Kidney epithelial cell (primary cell): ENCODE measurements around the gene TM9SF1. TPM values are rescaled to one million over a fixed set of nuclear protein-coding genes. Genes with fewer than 3 reads are reported as not detected.
"Not testable (repeated sequence)": the region's sequence is repeated elsewhere in the genome, so short reads cannot be mapped to it uniquely, and the experiment has no call there.

Source experiments
- DNase-seq: peaks from one replicate; pipeline ENCODE4 v3.0.0-alpha.2; 2010; ENCODE audit warnings: low read depth
- H3K27me3 ChIP-seq: 2 replicates; pipeline ENCODE4 v1.6.0; 2011; ENCODE audit warnings: low read length; ENCODE audit not compliant: control insufficient read depth, insufficient read depth
- H3K36me3 ChIP-seq: 2 replicates; pipeline ENCODE4 v1.5.1; 2011; ENCODE audit warnings: low read length; ENCODE audit not compliant: control insufficient read depth, insufficient read depth
- H3K4me3 ChIP-seq: 2 replicates; pipeline ENCODE4 v1.5.1; 2011; ENCODE audit warnings: low read depth, mild to moderate bottlenecking, control low read depth, low read length
- CTCF ChIP-seq: IDR thresholded peaks from 2 replicates; pipeline ENCODE4 v1.5.1; 2011; ENCODE audit warnings: mild to moderate bottlenecking, moderate library complexity, low read length, control low read depth, inconsistent platforms; ENCODE audit not compliant: insufficient read depth, poor library complexity, severe bottlenecking
- total RNA-seq: library from RNA; depleted of rRNA; stranded (reverse); fragments of >200 nt; gene quantifications from 2 replicates; pipeline ENCODE4 v1.2.3, GENCODE V29; 2015

The TM9SF1 gene
- total RNA-seq, 1 donor from 2014 or later, result 55.6 TPM

GRCh38 chr14:24226473-24226872 lies 31.2 kb upstream of the TM9SF1 start:
- no peaks in the 10 kb centered on the region for H3K27me3 ChIP-seq
- no peaks in the 10 kb centered on the region for H3K36me3 ChIP-seq
- no peak overlapping the region for H3K4me3 ChIP-seq
- DNase-seq, result no peak
- no peak for TF ChIP-seq CTCF

- TF ChIP-seq CTCF, result no peak
- DNase-seq, result no peak
- Histone ChIP-seq H3K4me3 (no peak overlapping the region), H3K27me3 (no peaks in the 10 kb centered on the region), H3K36me3 (no peaks in the 10 kb centered on the region)
These were observed 29.4 kb upstream of the TM9SF1 start for GRCh38 chr14:24224618-24225071.

- not testable (repeated sequence) for H3K27me3 ChIP-seq, H3K4me3 ChIP-seq, DNase-seq, H3K36me3 ChIP-seq
These were observed 27.7 kb upstream of the TM9SF1 start for GRCh38 chr14:24222987-24223386.

- peaks cover 3% of the 10 kb centered on the region for H3K36me3 ChIP-seq
- H3K27me3 ChIP-seq, result no peaks in the 10 kb centered on the region
- no peak for TF ChIP-seq CTCF
- H3K4me3 ChIP-seq, result no peak overlapping the region
- no peak for DNase-seq
These were observed 24.3 kb upstream of the TM9SF1 start for GRCh38 chr14:24219521-24219920.

GRCh38 chr14:24219080-24219479 lies 23.8 kb upstream of the TM9SF1 start:
- H3K36me3 ChIP-seq, result peaks cover 3% of the 10 kb centered on the region
- TF ChIP-seq CTCF, result no peak
- no peak for DNase-seq
- H3K4me3 ChIP-seq, result no peak overlapping the region
- no peaks in the 10 kb centered on the region for H3K27me3 ChIP-seq

- not testable (repeated sequence) for DNase-seq, H3K36me3 ChIP-seq, H3K27me3 ChIP-seq, H3K4me3 ChIP-seq
These were observed 21.6 kb upstream of the TM9SF1 start for GRCh38 chr14:24216876-24217275.

- no peak for DNase-seq
- H3K4me3 ChIP-seq, result no peak overlapping the region
- TF ChIP-seq CTCF, result no peak
- peaks cover 3% of the 10 kb centered on the region for H3K36me3 ChIP-seq
- no peaks in the 10 kb centered on the region for H3K27me3 ChIP-seq
These were observed 21.1 kb upstream of the TM9SF1 start for GRCh38 chr14:24216345-24216699.
